Activated CD8-positive, alpha-beta memory T cell treated with anti-CD3 and anti-CD28 coated beads for 1 hour (primary cell): ENCODE results near the gene SERPINB8.
A peak's percentile ranks its signal among the peaks of the same experiment; 100 is the strongest.

Source experiments
- DNase-seq, 2 donors: peaks; one replicate each; pipeline ENCODE4 v3.0.0-alpha.2; 2020; ENCODE audit warnings: low read depth in 1 of 2; ENCODE audit errors: extremely low read depth in 1 of 2

Gene SERPINB8

DNA sequence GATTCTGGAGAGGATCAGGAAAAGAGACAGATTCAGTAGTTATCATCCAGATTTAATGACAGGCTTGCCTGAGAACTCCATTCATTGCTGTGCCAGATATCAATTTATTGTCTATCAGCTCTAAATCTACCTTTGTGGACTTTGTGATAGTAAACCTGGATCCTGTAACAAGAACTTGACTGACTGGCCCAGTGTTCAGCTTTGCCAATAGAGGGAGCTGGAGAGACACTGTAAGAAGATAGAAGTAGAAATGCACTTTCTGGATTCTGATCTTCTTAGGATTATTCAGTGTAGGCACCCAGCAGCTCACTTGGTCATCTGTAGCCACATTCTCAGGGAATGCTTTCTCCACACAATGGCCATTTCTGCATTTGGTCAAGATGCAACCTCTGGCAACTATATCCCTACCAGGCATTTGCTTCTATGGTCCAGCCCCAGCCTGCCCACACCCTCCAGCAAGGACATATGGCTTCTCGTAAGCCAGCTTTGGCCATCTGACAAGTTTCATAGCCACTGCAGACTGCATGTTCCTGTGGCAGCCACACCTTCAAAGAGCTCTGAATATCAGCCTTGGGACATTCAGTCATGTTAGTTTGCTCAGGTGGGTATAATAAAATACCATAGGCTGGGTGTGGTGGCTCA is 6.1 kb upstream of the SERPINB8 start:
- peak in 1 of 2 donors; percentile 19 for DNase-seq

DNA sequence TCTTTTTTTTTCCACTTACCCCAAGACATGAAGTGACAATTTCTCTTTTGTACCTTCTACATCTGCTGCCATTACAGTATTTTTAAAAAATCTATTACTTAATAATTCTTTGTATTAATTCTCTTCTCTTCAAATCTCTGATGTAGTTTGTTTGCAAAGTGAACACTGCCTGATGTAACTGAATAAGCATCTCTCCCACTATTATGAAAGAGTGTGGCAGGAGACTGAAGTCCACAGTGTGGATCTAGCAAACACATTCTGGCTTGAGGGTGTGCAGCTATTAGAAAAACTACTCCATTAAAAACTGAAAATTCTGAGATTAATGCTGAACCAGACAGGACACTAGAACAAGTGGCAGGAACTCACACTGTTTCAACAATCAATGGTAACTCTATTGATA is 5.0 kb upstream of the SERPINB8 start:
- DNase-seq: no peak

GRCh38 chr18:63965716-63966330 is 4.1 kb upstream of the SERPINB8 start:
- no peak for DNase-seq

DNA sequence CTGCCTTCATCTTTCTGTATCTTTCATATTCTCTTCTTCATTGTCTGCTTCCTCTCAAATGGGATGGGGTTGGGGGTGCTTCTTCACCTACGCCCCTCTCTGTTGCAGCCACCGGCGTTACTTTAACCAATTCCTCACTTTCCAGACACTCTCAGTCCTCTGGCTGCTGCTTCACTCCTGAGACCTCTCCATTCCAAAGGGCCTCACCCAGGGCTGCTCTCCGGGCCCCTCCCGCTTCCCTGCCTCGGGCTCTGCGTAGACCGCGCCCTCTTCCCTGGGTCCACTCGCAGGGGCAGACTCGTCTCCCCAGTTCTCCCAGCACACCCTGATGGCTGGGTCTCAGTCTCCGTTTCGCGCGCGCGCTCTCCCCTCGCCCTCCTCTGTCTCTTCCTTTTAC is 926 bp downstream of the SERPINB8 start:
- DNase-seq: no peak

DNA sequence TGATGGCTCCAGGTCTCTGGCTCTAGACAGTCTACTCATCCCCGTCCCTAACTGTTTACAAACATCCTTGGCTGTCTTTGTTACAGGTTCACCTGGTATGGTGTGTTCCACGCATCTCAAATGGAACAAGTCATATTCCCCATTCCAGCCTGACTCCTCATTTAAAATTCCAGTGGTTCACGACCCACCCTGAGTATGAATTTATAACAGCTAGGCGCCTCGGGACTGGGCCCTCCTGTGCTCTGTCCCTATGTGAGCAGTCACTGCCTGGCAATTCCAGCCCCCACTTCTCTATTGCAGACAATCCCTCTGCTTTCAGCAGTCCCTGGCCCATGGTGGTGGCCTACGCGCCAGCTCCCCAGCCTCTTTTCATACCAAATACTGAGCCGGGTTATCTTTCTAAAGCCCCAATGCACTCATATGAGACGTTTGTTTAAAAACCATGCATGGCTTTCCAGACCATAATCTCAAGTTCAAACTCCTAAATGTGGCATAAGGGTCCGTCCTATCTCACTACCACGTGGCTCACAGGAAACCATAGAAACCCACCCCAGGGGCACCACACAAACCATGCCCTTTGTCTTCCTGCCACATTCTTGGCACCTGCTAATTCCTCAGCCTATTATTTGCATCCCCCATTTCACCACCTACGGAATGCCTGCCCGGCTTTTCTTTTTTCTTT is 1.6 kb downstream of the SERPINB8 start:
- DNase-seq: no peak

DNA sequence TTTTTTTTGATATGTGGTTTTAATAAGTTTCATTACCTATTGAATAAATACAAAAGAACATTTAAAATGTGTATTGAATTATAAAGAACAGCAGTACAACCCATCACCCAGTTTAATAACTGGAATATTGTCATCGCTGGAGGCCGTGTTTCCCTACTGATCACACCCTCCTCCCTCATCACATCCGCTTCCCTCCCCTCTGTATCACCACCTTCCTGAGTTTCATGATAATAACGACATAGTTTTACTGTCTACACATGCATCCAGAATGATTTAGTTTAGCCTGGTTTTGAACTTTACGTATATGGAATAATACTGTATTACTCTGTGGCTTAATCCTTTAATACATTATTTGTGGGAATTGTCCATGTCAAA is 2.1 kb downstream of the SERPINB8 start:
- no peak for DNase-seq

GRCh38 chr18:63974991-63975390 is 5.1 kb downstream of the SERPINB8 start:
- no peak for DNase-seq

DNA sequence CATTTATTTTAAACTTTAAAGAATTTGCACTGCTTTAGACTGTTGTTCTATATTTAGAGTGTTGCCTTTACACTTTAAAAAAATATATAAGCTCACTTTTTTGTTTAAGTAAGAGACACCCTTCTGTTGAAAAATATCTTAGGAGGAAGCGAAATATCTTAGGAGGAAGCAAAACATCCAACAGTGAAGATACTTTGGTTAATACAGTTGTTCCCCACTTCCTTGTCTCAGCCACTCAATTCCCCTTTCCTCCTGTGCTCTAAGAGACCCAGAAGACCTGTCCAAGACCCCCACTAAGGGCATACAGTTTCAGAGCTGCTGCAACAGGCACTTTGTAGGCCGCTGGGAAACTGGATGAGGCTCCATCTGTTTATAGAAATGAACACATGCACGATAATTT is 5.7 kb downstream of the SERPINB8 start:
- no peak for DNase-seq

DNA sequence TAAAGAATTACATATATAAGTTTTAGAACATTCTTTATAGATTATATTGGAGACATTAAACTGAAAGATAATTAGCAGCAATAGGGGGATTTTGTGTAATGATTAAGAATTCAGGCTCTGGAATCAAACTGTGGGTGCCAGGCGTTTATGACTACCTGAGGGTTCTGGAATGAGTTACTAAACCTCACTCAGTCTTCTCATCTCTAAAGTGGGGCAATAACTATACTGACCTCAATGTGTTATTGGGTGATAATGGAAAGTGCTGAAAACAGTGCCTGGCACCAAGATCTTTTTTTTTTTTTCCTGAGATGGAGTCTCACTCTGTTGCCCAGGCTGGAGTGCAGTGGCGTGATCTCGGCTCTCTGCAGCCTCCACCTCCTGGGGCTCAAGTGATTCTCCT is 7.2 kb downstream of the SERPINB8 start:
- no peak for DNase-seq

DNA sequence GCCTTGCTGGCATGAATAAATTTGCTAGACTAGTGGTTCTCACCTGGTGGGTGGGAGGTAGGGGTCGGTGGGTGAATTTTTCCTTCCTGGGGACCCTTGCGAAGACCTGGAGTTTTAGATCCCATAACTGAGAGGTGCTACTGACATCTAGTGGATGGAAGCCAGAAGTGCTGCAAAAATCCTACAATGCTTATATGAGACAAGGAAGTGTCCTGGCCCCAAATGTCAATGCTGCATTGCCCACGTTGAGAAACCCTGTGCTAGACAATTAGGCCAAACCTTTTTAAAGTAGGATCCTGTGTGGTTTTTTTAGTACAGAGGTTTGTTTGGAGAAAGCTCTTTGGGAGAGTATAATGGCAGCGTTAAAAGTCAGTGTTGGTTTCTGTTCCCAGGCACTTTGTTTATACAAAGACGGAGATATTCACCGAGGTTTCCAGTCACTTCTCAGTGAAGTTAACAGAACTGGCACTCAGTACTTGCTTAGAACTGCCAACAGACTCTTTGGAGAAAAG is 9.6 kb downstream of the SERPINB8 start:
- DNase-seq: no peak

GRCh38 chr18:63980027-63980426 is 10.1 kb downstream of the SERPINB8 start:
- DNase-seq: no peak

DNA sequence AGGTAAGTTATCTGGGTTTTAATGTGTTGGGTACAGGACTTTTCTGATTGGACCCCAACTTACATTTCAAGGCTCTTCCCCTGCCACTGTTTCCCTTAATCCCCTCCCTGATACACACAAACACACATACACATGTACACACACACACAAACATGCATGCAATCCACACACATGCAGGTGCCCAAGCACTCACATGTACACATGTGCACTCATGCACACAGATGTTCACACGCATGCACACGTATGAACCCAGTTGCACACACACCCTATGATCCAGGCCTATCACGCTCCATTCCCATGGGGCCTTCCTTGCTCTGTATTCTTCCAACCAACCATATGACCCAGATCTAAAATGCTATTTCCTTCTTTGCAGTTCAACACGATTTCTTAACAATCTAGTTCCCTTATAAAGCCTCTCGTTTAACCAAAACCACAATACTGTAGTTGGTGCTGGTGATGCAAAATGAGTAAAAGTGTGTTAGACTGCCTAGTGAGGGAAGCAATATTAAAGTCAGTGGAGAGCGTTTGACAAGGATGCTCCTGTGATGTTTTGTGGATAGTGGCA is 11.1 kb downstream of the SERPINB8 start:
- DNase-seq: no peak

DNA sequence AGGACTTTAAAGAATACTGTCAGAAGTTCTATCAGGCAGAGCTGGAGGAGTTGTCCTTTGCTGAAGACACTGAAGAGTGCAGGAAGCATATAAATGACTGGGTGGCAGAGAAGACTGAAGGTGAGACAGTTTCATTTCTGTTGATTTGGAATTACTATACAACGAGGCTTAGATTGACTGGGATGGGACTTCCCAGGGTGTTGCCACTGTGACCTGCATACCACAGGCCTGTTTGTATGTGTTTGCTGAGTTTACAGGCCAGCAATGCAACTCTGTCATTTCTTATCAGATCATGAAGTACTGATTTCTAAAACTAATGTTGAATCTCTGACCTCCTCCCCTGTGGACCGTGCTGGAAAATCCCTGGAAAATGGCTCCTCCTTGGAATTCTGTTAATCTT is 11.8 kb downstream of the SERPINB8 start:
- DNase-seq: no peak

- DNase-seq: no peak
Measured at GRCh38 chr18:63982361-63982760, 12.5 kb downstream of the SERPINB8 start.

- DNase-seq: no peak
Measured at GRCh38 chr18:63986885-63987284, 17.0 kb downstream of the SERPINB8 start.

- no peak for DNase-seq
Measured at GRCh38 chr18:63987743-63988142, 17.9 kb downstream of the SERPINB8 start.

DNA sequence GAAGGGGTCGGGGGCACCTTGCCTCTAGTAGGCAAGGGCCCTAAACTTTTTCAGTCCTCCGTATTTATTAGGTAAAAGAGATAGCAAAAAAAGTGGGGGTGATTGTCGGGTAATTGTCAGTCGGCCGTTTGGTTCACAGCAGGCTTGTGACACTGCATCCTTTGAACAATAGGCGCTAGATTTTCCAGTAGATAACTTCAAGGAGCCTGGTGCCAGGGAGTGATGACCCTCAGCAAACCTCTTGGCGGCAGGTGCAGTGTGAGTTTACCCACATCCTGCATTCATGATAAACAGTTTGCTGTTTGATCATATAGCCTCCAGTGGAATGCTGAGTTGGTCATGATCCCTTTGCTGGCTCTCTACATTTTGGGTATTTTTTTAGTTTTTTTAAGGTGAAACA is 22.9 kb downstream of the SERPINB8 start:
- DNase-seq: no peak

DNA sequence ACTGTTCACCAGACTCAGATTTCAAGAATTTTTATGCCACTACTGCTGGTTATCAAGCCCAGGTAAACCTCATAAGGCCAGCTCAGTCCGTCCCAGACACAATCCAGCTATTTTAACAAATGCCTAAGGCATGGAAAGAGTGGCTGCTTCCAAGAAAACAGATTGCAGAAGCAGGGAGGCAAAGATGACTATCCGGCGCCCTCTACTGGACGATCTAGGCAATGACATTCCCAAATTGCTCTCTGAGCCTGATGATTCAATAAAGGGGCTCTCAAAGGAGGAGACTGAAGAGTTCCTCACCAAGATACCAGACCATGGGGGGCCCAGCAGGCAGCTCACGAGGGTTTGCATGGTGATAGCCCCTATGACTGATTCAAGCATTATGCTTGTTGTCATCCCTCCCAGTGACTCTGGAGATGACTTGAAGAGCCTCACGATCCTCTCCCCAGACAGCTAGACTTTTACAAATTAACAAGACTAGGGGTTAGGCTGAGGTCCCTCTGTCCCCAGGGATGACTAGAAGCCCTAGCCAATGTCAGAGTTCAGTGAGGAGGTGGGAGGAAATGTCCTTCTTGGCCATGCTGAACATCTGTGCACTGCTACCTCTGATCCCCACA is 25.0 kb downstream of the SERPINB8 start:
- peak in 1 of 2 donors; percentile 14 for DNase-seq

GRCh38 chr18:63997041-63997440 is 27.2 kb downstream of the SERPINB8 start:
- DNase-seq: no peak

- no peak for DNase-seq
Measured at GRCh38 chr18:63997606-63998005, 27.7 kb downstream of the SERPINB8 start.

DNA sequence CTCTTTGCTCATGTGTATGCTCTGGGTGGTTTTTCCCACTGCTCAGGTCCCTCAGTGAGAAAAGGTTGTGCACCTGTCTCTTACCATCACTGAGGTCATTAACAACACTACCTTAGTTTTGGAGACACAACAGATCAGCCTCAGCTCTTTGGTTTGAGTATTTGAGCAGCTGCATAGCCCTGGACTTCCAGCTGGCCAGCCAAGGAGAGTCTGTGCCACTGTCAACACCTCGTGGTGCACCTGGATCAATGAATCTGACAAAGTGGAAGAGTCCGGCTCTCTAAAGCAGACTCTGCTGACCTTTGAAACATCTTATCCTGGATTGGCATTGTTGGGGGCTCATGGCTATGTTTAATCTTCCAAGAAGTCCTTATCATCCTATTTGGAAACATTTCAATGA is 30.0 kb downstream of the SERPINB8 start:
- DNase-seq: no peak
